GM19193 (cell line): Measurements from ENCODE around the gene TMEM245.

Source experiments
- POLR2A ChIP-seq: IDR thresholded peaks from 4 replicates; pipeline ENCODE4 v1.6.1; 2011; ENCODE audit not compliant: insufficient read depth, insufficient read length; ENCODE audit errors: extremely low read depth

TMEM245 gene

DNA sequence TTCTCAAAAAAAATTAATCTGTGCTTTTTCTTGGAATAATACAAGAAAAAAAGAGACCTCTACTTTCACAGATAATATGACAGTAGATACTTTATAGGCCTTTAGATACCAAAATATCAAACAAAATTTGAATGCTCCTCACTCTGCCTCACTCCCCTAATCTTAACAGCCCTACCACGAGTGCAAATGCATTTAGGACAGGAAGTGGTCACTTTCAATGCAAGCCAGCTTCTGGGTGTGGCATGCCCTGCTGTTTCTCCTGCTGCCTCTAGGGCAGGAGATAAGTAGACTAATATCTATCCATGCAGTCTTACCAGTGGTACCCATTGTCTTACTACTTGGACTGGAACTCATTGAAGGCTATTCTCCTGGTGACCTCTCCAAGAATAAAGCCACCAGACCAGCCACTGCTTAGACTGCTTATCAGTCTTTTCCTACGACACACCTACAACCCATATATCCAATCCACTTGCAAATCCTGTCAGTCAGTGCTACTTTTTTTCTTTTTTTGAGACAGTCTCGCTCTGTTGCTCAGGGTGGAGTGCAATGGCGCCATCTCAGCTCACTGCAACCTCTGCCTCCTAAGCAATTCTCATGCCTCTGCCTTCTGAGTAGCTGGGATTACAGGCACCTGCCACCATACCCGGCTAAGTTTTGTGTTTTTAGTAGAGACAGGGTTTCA is 24.3 kb upstream of the TMEM245 start:
- TF ChIP-seq POLR2A = no peak

DNA sequence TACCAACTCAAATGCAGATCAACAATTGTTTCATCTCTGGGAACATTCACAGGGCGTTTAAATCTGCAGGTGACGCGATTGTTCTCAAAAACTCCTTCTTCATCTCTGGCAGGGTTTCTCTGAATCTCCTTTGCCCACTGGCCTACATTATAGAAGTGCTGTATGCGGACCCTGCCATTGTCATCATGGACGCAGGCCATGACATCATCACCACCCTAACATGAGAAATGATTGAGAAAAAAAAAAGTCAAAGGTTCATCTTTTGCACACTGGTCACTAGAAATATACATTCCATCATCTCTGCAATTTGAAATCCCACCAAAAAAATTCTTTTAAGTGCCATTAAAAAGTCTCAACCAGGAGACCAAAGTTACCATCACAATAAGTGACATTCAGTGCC is 21.6 kb upstream of the TMEM245 start:
- no peak for TF ChIP-seq POLR2A

GRCh38 chr9:109139851-109140250 is 20.1 kb upstream of the TMEM245 start:
- TF ChIP-seq POLR2A = no peak

- TF ChIP-seq POLR2A = no peak
Observed at GRCh38 chr9:109138421-109138820, 18.7 kb upstream of the TMEM245 start.

DNA sequence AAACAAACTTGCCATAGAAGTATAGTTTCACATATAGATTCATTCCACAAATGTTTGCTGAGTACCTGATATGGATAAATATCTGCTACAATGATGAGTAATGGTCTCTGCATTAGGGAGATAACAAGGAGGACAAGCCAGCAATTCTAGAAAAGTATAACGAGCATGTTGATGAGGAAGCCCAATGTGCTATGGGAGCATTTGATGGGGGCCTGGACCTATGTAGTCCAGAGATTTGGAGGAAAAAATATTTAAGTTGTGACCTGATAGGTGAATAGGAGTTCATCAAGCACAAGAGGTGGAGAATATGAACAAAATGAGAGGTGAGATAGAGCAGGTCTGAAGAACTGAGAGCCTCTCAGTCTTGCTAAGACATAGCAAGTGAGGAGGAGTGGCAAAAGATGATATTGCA is 14.4 kb upstream of the TMEM245 start:
- no peak for TF ChIP-seq POLR2A

DNA sequence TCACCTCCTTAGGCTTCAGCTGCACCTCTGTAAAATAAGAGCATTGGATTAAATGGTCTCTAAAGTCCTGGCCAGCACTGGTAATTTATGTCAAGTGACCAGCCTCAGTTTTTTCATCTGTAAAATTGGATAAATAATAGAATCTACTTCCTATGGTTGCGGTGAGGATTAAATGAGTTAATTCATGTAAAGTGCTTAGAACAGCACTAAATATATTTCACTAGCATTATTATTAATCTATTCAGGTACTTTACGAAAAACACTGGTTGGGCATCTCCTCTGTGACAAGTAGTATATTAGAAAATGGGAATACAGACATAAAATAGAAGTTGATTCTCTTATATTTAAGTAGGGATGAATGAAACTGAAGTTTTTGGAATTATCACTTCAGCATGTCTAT is 13.8 kb upstream of the TMEM245 start:
- TF ChIP-seq POLR2A = no peak

DNA sequence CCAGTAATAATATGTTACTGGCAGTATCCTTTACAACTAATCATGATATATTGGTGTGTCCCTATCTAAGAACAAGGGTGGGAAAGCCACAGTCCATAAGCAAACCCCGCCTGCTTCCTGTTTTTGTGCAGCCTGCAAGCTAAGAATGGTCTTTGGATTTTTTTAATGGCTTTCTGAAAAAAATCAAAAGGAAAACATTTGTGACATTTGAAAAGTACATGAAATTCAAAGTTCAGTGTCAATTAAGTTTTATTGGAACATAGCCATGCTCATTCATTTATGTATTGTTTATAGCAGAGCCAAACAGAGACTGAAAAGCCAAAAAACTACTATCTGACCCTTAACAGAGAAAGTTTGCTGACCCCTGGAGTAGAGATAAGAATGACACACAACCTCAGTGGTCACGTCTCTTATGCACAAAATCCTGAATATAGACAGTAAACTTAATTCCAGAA is 12.8 kb upstream of the TMEM245 start:
- TF ChIP-seq POLR2A = no peak

DNA sequence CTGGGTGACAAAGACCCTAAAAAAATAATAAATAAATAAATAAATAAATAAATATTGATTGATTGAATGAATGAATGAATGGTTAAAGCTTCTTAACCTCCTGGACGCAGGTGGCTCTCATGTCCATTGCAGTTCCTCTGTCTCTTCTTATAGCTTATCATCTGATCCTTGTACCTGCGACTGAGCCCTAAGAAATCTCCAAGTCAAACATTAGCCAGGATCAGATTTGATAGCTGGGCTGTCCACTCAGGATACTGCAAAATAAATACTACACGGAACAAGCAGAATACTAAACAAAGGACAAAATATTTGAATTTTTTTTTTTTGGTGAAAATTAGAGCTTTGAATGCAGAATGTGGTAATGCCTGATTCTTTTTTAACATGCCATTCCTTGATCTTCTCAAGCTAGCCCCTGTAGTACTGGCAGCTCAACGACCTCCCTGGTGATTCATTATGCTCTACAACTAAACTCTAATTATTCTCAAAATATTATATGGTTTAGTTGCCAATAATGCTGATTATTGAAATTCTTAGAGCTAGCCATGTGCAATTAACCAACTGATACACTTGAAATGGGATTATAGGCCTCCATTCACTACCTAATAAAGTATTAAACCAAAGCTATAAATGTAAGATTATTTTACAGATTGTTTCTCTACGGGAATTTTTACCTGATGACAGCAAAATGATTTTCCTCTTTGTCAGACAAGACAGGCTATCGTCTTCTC is 9.9 kb upstream of the TMEM245 start:
- TF ChIP-seq POLR2A = no peak

- no peak for TF ChIP-seq POLR2A
Observed at GRCh38 chr9:109124121-109124520, 4.4 kb upstream of the TMEM245 start.

DNA sequence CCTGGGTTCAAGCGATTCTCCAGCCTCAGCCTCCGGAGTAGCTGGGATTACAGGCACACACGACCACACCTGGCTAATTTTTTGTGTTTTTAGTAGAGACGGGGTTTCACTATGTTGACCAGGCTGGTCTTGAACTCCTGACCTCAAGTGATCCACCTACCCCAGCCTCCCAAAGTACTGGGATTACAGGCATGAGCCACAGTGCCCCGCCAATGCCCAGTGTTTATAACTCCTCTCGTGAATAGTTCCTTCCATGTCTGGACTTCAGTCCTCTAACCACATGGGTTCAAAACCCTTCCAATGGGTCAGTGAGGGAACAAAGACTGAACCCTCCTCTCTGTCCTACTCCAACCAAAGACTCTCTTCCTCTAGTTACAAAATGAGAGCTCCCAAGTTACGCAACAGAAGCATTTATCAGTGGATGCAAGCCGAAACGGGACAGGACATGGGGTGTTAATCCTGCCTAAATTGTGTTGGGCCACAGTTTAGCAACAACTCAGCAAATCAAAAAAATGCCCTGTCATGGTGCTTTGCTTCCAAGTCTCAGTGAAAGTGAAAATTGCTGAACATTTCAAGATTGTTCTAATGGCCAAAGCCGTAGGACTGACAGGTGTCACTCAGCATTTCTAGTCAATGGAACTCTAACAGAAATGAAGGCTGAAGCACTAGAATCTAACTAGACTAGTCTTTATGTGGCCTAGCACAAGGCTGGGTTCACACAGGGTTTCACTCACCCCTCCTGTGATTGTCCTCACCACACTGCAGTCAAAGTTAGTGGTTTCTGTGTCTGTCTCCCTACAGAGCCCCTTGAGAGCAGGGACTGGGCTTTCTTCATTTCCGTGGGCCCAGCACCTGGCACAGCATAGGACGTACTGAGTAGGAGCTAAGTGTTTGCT is 3.2 kb upstream of the TMEM245 start:
- TF ChIP-seq POLR2A = no peak

DNA sequence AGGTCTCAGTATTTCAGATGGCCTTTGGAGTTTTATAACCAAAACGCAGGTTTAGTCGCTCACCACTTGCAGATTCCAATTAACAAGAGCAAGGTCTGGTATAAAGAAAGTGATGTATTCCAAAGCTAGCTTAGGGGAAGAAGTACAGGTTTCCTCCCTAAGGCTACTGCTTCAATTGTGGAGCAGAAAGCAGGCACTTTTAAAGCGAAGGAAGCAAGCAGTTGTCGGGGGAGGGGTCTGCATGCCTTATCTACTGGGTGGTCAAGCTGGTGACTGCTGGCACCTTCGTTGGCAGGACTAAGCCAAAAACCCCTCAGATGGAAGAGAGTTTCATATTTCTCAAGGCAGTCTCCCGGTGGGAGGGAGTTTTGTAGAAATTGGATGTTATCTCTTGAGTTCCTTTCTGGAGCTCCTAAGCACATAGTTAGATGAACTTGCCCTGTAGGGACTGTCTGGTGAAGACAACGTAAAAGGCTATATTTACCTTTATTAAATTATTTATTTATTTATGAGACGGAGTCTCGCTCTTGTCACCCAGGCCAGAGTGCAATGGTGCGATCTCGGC is 1.6 kb upstream of the TMEM245 start:
- no peak for TF ChIP-seq POLR2A

DNA sequence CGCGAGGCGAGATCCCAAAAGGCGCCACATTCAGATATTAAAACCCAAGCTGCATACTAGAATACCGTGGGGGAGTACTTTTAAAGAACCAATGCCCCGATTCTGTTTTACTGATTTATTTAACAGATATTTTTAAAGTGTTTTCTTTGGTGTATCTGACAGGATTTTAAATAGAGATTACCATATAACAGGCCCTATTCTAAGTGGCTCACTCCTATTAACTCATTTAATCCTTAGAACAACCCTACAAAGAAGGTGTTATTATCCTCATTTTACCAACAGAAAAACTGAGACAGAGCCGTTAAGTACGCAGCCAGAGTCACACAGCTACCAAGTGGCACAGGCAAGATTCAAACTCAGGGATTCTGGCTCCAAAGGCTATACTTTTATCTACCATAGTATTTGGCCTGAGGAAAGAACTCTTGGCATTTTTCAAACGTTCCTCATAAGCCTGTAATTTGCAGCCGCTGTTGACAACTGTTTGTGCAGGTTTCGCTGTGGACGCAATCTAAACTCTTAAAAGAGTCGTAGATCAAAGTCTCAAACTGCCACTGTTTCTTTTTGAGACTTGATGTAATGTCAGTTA is 550 bp upstream of the TMEM245 start:
- no peak for TF ChIP-seq POLR2A

DNA sequence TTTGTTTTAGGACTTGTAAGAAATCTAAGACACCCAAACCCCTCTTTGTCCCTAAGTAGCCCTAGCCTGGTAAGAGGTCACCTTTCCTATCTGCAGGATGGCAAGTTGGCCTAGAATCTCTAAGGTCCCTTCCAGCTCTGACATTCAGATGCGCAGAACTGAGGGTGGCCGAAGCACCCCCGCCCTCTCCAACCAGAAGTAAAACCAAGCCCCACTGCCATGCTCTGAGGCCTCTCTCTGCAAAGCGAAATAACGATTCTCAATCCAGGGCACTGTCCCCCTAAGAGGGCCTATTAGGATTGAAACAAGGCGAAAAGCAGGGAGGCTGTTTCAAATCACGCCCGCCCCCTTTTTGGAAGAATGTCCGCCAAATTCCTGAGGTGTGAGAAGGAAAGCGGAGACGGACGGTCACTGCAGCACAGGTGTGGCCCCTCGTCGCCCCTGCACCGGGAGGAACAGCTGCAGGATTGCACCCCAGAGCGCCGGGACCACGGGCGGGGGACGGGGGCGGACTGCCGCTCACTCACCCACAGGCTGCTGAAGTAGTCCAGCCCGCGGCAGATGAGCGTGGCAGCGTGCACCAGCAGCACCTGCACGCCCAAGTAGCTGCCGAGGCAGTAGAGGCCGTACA is 824 bp downstream of the TMEM245 start:
- no peak for TF ChIP-seq POLR2A
